BLaER1 (cell line): Measurements from ENCODE around the gene KLHL40.

Experiments used
- H3K27ac ChIP-seq: shearing (Covaris generic); formaldehyde crosslinking; 2 replicates; pipeline ENCODE4 v1.8.1; 2022
- H3K27me3 ChIP-seq: shearing (Covaris generic); formaldehyde crosslinking; 2 replicates; pipeline ENCODE4 v1.8.1; 2022
- H3K36me3 ChIP-seq: shearing (Covaris generic); formaldehyde crosslinking; 2 replicates; pipeline ENCODE4 v1.8.1; 2022
- H3K4me1 ChIP-seq: shearing (Covaris generic); formaldehyde crosslinking; 2 replicates; pipeline ENCODE4 v1.8.1; 2022
- H3K4me2 ChIP-seq: shearing (Covaris generic); formaldehyde crosslinking; 2 replicates; pipeline ENCODE4 v1.8.1; 2022
- H3K4me3 ChIP-seq: shearing (Covaris generic); formaldehyde crosslinking; 2 replicates; pipeline ENCODE4 v1.8.1; 2022
- H3K9ac ChIP-seq: shearing (Covaris generic); formaldehyde crosslinking; 2 replicates; pipeline ENCODE4 v1.8.1; 2022
- H3K9me3 ChIP-seq: shearing (Covaris generic); formaldehyde crosslinking; 2 replicates; pipeline ENCODE4 v1.8.1; 2022
- H4K20me1 ChIP-seq: shearing (Covaris generic); formaldehyde crosslinking; 2 replicates; pipeline ENCODE4 v1.8.1; 2022
- Cebpa-rat ChIP-seq: shearing (Covaris generic); IDR thresholded peaks from 2 replicates; pipeline ENCODE4 v1.8.1; 2022

The KLHL40 gene

DNA sequence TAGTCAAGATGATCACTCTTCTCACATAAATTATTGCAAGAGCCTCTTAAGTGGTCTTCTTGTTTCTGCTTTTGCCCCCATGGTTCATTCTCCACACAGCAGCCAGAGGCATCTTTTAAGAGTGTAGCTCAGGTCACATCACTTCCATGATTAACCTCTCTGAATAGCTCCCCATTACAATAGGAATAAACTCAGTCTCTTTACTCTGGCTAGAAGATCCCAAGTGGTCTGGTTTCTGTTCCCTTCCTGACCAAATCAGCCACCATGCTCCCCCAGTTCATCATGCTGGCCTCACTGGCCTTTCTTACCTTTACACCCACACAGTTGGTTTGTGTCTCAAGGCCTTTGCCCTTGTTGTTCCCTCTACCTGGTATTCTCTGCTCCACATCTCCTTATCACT, 9.0 kb downstream of the KLHL40 start:
- Histone ChIP-seq H3K4me3 (no peak overlapping the region), H3K4me2 (no peak overlapping the region), H3K27me3 (no peaks in the 10 kb centered on the region), H3K27ac (no peak overlapping the region), H3K36me3 (no peaks in the 10 kb centered on the region), H3K9ac (no peak overlapping the region), H3K9me3 (no peaks in the 10 kb centered on the region), H4K20me1 (no peaks in the 10 kb centered on the region), H3K4me1 (peaks cover 39% of the 10 kb centered on the region)
- TF ChIP-seq Cebpa-rat, result no peak

DNA sequence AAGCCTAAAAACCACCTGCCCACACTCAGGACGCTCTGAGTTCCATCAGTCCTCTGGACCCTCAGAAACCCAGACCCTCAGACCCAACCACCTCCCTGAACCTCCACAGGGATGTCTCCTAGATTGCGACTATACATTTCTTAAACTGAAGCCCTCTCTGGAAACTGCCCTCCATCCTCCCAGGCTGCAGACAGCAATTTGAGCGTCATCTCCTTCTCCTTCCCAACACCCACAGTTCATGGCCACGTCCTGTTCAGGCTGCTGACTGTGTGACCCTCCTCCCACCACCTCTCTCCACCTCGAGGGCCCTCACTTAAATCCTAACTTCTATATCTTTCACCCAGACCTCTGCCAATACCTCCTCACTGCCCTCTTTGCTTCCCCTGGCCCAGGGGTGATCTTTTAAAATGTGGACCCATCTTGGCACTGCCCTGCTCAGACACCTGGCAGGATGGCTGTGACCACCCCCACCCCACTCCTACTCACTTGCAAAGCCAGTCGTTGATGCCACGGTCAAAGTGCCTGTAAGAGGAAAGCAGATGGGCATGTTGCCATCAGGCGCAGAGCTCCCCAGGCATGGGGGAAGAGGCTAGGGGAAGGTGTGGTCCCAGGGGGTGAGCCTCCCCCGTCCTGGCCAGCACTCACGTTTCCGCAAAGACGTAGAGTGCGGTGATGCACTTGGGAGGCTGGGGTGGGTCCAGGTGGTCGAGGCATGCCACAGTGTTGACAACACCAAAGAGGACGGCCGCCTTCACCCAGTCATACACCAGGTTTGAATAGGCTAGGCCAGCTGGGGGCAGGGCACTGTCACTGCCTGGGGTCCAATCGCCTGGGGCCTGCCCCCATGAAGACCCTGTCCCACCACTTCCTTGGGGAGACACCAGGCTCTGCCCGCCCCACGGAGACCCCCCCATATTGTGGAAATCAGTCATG, 11.3 kb downstream of the KLHL40 start:
- Histone ChIP-seq H3K4me3 (no peak overlapping the region), H3K27me3 (no peaks in the 10 kb centered on the region), H3K36me3 (no peaks in the 10 kb centered on the region), H4K20me1 (no peaks in the 10 kb centered on the region), H3K9ac (no peak overlapping the region), H3K9me3 (no peaks in the 10 kb centered on the region), H3K4me2 (no peak overlapping the region), H3K27ac (no peak overlapping the region), H3K4me1 (peaks cover 30% of the 10 kb centered on the region)
- no peak for TF ChIP-seq Cebpa-rat

DNA sequence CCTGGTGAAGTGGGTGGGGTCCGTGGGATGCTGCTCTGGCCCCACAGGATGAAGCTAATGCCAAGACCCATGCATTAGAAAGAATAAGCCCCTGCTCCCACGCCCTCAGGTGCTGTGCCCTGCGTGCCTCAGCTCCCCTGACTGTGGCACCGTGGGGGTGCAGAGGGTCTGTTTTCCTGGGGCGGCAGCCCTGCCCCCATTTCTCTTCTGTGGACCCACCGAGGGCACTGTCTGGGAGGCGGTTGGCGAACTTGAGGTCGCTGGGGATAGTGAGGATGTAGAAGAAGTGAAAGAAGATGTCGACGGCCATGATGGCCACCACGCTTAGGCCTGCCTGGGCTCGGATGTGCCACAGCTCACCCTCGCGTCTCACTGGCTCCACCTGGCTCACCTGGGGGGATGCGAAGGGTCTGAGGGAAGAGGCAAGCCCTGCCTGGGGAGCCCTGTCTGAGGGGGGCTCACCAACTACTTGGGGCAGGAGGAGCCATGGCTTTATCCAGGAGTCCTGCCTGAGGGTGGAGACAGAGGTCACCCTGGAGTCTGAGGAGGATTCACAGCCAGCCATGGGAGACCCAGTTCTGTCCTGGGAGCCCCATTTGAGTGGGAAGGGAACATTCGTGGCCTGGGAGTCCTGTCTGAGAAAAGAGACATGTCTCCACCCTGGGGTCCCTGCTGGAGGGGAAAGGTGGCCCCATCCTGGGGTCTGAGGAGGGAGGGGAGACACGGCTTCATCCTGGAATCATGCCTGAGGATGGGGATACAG, 12.1 kb downstream of the KLHL40 start:
- no peaks in the 10 kb centered on the region for H3K36me3 ChIP-seq
- no peak for TF ChIP-seq Cebpa-rat
- no peaks in the 10 kb centered on the region for H3K9me3 ChIP-seq
- peaks cover 21% of the 10 kb centered on the region for H3K4me1 ChIP-seq
- no peak overlapping the region for H3K4me3 ChIP-seq
- no peak overlapping the region for H3K9ac ChIP-seq
- no peak overlapping the region for H3K27ac ChIP-seq
- peaks cover 8% of the 10 kb centered on the region; the same call in 1 of the 2 replicates for H4K20me1 ChIP-seq
- no peak overlapping the region for H3K4me2 ChIP-seq
- no peaks in the 10 kb centered on the region for H3K27me3 ChIP-seq

DNA sequence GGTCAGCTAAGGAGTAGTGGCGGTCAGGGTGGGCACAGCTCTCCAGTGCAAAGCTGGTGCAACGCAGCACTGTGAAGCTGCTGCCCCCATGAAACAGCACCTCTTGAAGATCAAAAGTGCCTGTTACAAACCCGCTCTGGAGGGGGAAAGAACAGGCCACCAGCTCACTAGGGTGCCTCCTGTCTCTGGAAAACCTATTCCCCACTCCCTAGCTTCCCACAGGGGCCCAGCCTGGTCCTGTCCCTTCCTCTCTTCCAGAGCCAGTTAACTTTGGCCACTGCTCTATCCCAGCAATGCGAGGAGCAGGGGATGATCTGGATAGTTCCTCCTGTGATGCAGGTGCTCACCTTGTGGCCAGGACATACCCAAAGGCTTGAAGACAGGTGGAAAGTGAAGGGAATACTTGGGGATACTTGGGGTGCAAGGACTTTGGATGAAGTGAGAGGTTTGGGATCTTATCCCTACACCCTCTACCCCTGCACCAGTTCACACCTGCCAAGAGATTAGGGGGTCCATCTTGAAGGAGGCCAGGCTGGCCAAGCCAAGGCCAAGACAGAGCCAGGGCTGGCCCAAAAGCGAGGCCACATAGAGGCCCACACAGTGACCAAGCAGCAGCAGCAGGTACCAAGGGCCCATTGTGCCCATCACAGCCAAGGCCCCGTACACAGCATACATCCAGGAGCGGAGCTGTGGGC, 13.0 kb downstream of the KLHL40 start:
- Histone ChIP-seq H3K4me2 (no peak overlapping the region), H3K27ac (no peak overlapping the region), H4K20me1 (peaks cover 12% of the 10 kb centered on the region; the same call in 1 of the 2 replicates), H3K9me3 (no peaks in the 10 kb centered on the region), H3K4me3 (no peak overlapping the region), H3K9ac (no peak overlapping the region), H3K27me3 (no peaks in the 10 kb centered on the region), H3K36me3 (no peaks in the 10 kb centered on the region), H3K4me1 (peaks cover 20% of the 10 kb centered on the region)
- no peak for TF ChIP-seq Cebpa-rat

DNA sequence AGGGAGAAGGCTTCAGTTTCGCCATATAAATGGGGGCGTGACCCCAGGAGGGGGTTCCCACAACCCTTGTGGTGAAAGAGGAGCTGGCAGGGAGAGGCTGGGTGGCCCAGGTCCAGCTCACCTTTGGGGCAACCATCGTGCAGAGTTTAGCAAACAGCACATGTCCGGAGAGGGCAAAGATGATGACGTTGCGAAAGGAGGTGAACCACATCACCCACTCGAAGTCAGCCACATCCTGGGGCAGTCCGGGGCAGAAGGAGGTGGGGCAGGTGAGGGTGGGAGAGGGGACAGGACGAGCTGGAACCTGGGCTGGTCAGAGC, 13.5 kb downstream of the KLHL40 start:
- no peak overlapping the region for H3K4me3 ChIP-seq
- H3K4me2 ChIP-seq, result no peak overlapping the region
- H3K4me1 ChIP-seq, result peaks cover 20% of the 10 kb centered on the region
- TF ChIP-seq Cebpa-rat, result no peak
- no peaks in the 10 kb centered on the region for H3K9me3 ChIP-seq
- no peak overlapping the region for H3K9ac ChIP-seq
- peaks cover 17% of the 10 kb centered on the region; the same call in 1 of the 2 replicates for H4K20me1 ChIP-seq
- no peaks in the 10 kb centered on the region for H3K27me3 ChIP-seq
- no peaks in the 10 kb centered on the region for H3K36me3 ChIP-seq
- no peak overlapping the region for H3K27ac ChIP-seq

DNA sequence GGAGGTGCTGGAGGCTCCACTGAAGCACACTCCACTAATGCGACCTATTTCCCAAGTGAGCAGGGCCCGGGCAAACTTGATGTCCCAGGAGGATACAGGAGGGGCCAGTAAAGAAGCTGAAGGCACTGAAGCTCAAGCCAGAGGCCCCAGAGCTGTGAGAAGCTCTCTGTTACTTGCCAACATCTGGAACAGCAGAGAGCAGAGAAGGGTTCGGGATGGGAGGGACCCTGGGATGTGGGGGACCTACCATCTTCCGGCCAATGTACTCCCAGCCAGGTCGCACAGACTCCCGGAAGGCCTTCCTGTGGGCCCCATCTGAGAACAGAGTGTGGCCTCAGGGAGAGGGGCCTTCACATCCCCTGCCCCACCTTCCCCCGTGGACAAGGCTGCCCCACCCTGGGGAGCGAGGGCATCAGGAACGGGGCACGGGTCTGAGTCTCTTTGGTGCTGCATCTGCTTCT, 14.2 kb downstream of the KLHL40 start:
- Histone ChIP-seq H3K9ac (no peak overlapping the region), H3K4me3 (no peak overlapping the region), H3K27me3 (no peaks in the 10 kb centered on the region), H3K27ac (no peak overlapping the region), H3K4me1 (peaks cover 20% of the 10 kb centered on the region), H3K9me3 (no peaks in the 10 kb centered on the region), H3K4me2 (no peak overlapping the region; the same call in 1 of the 2 replicates), H3K36me3 (no peaks in the 10 kb centered on the region), H4K20me1 (peaks cover 18% of the 10 kb centered on the region; the same call in 1 of the 2 replicates)
- TF ChIP-seq Cebpa-rat, result no peak

DNA sequence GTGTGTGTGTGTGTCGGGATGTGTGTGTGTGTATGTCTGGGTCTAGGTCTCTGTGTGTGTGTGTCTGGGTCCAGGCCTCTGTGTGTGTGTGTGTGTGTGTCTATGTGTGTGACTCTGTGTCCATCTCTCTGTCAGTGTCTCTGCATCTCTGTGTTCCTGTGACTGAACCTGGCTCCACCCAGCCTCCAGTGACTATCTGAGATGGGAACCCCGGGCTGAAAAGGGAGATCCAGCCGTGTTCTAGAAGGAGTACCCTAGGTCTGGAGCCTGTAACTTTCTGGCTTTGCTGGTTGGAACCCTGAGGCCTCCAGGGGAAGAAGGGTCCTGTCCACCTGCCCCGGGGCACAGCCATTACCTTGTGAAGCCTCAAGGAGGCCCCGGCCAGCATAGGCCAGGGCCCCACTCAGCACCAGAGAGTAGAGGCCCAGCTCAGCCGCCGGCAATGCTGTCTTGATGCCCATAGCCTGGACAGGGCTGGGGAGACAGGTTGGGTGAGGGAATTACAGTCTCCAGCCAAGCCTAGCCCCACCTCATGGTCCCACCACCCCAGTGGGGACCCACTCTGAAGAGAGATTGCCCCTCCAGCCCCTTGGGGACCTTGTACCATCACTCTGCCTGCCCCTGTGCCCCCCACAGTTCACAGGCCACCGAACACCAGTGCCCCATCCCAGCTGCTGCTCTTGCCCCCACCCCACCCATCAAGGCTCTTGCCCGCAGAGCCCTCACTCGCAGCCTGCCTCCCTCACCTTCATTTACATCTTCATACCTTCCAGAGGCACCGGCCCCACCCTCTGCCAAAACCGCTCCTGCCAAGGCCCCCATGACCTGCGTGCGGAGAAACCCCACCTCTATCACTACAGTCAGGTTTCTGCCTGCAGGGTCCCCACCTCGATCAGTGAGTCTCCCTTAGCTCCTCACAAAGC, 15.3 kb downstream of the KLHL40 start:
- no peak for TF ChIP-seq Cebpa-rat
- H3K4me3 ChIP-seq, result no peak overlapping the region
- no peaks in the 10 kb centered on the region for H3K27me3 ChIP-seq
- H4K20me1 ChIP-seq, result peaks cover 18% of the 10 kb centered on the region; the same call in 1 of the 2 replicates
- H3K27ac ChIP-seq, result no peak overlapping the region
- H3K9me3 ChIP-seq, result no peaks in the 10 kb centered on the region
- H3K4me2 ChIP-seq, result no peak overlapping the region; the same call in 1 of the 2 replicates
- peaks cover 20% of the 10 kb centered on the region for H3K4me1 ChIP-seq
- no peaks in the 10 kb centered on the region for H3K36me3 ChIP-seq
- H3K9ac ChIP-seq, result no peak overlapping the region

DNA sequence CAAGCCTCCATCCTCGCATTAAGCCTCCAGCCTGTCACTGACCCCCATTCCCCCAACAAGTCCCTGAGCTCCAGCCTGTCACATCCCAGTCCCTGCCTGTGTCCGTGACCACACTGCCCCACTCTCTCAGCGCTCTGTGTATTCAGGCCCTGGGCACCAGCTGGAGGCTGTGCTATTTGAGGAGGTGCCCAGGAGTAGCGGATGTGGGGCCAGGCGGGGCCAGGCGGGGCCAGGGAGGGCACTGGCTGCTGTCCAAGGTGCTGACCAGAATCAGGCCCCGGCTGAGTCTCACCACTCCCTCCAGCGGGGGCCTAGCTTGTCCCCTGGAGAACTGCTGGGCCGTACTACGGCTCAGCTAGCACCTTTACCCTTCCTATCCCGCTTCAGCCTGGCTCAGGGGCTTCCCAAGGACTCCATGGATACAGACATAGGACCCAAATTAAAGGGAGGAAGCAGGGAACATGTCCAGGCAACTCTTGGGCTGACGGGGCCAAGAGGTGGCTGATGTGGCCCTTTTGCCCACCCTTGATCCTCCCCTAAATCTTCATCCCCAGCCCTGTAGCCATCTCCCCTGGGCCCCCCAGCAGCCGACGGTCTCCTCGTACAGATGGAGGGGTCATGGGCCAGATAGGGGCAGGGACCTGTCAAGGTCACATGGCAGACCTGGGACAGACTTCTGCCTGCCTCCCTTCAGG, 16.2 kb downstream of the KLHL40 start:
- Histone ChIP-seq H3K4me3 (no peak overlapping the region), H3K27ac (no peak overlapping the region), H3K36me3 (no peaks in the 10 kb centered on the region), H3K9ac (no peak overlapping the region), H3K9me3 (no peaks in the 10 kb centered on the region), H4K20me1 (peaks cover 18% of the 10 kb centered on the region; the same call in 1 of the 2 replicates), H3K4me1 (peaks cover 20% of the 10 kb centered on the region), H3K4me2 (no peak overlapping the region; the same call in 1 of the 2 replicates), H3K27me3 (no peaks in the 10 kb centered on the region)
- no peak for TF ChIP-seq Cebpa-rat
